Right forelimb (tissue), 1 donor: ENCODE data around the gene MIGA1.
"Not testable (repeated sequence)": the region's sequence is repeated elsewhere in the genome, so short reads cannot be mapped to it uniquely, and the experiment has no call there.

Source experiments
- DNase-seq: peaks from one replicate; pipeline ENCODE4 v3.0.0-alpha.2; 2018

The MIGA1 gene

DNA sequence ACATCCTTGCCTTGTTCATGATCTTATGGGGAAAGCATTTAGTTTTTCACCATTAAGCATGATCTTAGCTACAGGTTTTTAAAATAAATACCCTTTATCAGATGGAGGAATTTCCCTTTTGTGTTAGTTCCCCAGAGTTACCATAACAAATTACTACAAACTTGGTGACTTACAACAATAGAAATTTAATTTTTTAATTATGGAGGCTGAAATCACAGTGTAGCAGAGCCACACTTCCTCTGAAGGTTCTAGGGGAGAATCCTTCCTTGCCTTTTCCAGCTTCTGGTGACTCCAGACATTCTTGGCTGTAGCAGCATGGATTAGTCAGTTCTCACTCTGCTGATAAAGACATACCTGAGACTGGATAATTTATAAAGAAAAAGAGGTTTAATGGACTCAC lies 18.5 kb downstream of the MIGA1 start:
- DNase-seq: no peak

DNA sequence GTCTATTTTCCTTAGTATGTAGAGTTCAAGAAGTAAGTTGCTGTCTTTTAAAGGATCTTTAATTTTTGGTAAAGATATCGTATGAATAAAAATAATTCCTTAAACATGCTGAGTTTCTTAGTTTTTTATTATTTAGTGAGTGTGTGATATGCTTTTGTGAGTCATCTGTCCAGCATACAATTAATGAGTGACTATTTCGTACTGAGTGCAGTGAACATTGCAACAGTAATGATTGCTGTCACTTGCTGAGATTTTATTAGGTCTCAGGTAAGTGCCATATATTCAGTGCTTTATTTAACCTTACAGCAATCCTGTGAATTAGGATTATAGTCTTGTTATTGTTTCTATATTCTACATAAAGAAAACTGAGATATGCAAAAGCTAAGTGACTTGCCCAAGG lies 22.6 kb downstream of the MIGA1 start:
- no peak for DNase-seq

DNA sequence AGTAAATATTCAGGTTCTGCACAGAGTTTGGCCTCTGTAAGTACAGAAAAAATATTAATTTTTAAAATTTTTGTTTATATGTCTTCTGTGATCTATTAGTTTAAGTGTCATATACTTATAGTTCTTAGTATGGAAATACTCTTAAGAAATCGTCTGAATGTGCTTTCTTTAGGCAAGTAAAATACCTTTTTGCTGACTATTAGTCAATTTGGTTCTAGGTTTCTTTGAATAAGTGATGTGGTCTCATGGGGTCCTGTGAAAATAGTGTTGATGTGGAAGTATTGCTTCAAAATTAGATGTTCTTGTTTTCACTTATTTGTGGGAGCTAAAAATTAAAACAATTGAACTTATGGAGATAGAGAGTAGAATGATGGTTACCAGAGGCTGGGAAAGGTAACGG lies 23.9 kb downstream of the MIGA1 start:
- DNase-seq: no peak

DNA sequence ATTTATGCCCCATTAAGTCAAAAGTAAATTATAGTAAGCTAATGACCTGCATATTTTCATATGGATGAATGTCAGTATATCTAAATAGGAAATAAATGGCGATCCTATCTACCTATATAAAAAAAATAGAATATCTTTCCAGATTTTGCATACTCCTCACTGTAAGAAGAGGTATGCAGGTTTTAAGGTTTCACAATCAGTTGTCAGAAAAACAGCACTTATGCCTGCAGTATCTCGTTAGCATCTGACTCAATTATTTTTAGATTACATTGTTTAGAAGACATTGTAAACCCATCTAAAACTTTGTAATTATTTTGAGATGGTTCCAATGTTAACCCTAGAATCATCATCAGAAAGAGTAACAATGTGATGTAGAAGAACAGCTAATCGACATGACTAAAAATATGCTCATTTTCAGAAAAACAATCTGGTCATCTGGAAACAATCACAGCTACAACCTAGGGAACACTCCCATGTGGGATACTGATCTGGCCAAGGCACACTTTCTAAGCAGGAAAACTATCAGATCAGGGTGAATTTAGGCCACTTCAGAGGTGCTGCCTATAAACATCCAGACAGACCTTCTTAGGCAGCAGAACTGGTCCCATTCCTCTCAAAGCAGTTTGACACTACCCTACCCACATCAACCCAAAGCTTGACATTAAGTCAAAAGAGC lies 30.5 kb downstream of the MIGA1 start:
- not testable (repeated sequence) for DNase-seq

DNA sequence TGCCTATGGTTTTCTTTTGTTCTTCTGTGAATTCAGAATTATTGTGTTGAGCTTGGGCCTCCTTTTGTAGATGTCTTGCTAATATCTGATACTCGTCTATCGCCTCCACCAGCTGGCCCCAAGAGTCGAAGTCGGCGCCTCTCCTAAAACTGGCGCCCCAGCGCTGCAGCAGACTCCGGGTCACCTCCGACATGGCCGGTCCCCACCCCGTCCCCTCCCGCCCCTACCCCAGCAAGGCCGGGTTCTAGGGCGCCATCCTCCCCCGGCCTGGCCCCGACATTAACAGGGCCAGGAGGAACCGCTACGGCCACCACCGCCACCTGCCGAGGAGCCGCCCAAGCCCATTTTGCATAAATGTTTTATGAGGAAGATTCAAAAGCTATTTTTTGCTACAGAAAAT lies 32.1 kb downstream of the MIGA1 start:
- DNase-seq: not testable (repeated sequence)

DNA sequence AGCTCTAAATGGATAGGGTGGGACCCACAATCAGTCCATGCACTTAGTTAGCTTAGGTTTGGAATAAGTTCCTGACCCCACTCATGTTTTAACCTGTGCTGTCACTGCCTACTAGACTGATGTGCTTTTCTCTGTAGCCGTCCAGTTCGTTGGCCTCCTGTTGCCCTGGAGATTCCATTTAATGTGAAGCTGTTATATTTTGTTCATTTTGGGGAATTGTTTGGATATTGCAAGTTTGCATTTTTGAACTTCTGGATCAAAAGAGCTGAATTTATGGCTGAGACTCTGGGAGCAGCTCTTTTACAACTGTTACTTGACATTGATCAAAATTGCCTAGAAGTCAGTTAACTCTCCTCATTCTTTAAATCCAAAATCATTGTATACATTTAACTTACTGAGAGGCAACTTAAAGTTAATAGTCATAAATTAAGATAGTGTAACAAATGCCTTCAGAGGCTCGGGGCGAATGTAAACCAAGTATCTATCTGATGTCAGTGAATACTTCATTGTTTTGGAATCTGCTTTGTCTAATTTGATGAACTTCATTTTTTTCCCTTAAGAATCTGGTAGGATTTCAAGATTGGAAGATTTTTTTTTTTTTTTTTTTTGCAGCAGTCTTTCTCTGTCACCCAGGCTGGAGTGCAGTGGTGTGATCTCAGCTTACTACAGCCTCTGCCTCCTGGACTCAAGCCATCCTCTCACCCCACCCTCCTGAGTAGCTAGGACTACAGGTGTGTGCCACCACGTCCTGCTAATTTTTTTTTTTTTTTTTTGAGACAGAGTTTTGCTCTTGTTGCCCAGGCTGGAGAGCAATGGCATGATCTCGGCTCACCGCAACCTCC lies 38.1 kb downstream of the MIGA1 start:
- DNase-seq: no peak

DNA sequence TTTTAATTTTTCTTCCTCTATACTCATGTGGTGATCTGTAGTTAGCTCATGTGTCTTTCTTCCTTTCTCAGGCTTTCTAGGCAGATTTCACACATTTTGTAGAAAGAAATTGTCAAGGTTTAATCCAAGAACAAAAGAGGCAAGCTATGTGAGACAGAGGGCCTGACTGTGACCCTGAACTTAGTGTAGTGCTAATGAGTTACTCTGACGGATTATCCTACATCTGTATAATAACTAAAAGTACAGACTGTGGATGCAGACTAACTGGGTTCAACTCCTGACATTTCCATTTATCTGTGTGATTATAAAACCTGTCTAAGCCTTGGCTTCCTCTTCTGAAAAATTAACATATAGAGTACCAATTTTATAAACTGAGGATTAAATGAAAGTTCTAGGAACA lies 40.7 kb downstream of the MIGA1 start:
- DNase-seq: no peak

DNA sequence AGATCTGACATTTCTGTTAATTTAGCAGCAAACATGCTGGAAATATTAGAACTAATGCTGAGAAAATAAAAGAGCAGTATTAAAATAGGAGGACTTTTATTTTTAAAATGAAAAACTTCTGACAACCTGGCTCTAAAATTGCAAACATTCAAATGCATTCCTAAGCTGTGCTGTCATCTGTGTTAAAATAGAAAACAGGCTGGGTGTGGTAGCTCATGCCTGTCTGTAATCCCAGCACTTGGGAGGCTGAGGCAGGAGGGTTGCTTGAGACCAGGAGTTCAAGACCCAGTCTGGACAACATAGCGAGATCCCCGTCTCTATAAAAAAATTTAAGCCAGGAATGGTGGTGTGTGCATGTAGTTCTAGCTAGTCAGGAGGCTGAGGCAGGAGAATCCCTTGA lies 44.6 kb downstream of the MIGA1 start:
- DNase-seq: no peak

DNA sequence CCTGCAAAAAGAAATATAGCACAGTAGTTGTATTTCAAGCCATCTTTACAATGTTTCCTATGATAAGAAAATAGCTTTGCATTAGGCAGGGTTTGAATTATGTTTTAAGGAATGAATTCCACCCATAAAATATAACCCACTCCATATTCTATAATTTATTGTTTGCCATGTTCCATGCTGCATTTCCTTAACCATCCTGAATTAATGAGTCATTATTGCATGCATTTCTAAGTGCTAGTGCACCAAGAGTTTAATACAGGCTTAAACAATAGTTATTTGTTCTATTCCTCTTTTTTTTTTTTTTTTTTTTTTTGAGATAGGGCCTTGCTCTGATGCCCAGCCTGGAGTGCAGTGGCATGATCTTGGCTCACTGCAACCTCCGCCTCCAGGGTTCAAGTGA lies 45.2 kb downstream of the MIGA1 start:
- no peak for DNase-seq

DNA sequence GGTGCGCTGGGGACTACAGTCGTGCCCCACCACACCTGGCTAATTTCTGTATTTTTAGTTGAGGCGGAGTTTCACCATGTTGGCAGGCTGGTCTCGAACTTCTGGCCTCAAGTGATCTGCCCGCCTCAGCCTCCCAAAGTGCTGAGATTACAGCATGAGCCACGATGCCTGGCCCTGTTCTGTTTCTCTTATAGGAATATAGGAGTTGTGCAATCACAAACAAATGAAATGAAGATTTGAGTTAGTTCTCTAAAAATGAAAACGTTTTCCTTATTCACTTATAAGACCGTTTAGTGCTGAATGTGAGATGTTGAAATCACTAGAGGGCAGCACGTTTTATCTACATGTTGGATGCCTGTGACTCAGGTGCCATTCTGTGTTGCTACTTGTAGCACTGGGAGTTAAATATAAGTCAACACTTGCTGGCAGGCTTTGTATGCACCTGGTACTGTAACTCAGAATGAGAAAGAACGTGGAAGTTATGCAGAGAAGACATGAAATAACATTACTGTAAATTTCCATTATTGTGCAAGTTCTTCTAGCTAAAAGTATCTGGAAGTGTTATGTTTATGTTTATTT lies 45.8 kb downstream of the MIGA1 start:
- DNase-seq: no peak

DNA sequence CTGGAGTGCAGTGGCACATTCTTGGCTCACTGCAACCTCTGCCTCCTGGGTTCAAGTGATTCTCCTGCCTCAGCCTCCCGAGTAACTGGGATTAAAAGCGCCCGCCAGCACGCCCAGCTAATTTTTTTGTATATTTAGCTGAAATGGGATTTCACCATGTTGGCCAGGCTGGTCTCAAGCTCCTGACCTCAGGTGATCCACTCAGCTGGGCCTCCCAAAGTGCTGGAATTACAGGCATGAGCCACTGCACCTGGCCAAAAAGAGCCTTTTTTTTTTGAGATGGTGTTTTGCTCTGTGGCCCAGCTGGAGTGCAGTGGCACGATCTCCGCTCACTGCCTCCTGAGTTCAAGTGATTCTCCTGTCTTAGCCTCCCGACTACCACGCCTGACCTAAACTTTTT lies 47.4 kb downstream of the MIGA1 start:
- DNase-seq: not testable (repeated sequence)

DNA sequence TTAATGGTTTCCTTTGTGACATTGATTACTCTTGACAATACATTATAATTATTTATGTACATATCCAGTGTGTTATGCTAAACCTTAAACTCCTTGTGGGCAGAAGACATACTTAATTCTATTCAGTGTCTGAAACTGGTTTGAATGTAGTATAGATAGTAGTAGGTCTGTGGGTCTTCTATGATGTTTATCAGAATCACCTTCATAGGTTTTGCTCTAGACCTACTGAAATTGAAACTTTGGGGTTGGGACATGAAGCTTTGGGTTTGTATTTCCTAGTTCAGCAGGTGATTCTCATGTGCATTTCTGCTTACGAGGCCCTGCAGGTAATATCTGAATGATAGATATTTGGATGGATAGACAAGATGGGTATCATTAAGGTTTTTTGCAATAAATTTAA lies 48.6 kb downstream of the MIGA1 start:
- DNase-seq: no peak

DNA sequence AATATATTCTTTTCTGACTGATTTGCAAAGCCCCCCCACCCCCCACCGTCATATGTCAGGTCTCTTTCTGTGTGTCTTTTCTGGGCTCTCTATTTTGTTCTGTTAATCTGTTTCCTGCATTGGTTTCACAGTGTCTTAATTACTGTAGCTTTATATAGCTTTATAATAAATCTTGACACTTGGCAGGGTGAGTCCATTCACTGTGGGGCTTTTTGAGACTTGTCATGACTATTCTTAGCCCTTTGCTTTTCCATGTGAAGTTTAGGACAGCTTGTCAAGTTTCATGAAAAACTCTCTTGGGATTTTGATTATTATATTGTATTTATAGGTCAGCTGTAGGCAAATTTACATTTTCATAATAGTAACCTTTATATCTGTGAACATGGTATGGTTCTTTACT lies 50.4 kb downstream of the MIGA1 start:
- DNase-seq: no peak

DNA sequence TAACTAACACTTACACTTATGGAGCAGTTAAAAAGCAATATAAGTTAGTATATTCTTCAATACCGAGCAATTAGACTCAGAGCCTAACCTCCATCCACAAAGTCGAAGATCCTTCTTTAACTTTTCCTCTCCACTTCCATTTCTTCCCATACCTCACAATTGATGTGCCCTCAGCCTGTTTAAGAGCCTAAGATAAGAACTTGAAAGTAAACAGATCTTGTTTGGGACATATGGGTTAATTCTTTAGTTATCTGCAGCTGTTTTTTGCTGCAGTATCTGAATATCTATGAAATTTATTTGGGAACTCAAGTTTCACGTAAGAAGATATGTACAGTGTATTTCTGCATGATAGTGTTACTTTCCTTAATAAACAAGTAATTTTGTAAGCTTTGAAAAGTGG lies 51.5 kb downstream of the MIGA1 start:
- DNase-seq: no peak

DNA sequence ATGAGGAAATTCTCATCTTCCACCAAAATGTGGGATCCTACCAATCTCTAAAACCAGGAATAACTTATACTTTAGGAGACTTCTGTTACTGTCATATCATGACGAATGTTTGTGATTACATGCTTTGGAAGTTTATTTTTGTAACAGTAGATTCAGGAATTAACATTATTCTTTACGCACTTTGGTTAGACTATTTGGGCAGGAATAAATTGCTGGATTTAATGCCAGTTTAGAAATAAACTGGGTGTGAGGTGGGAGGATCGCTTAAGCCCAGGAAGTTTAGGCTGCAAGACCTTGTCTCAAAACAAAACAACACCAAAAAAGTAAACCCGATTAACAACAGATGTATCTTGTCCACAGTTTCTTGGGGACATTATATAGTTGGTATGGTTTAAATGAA lies 52.1 kb downstream of the MIGA1 start:
- DNase-seq: no peak

DNA sequence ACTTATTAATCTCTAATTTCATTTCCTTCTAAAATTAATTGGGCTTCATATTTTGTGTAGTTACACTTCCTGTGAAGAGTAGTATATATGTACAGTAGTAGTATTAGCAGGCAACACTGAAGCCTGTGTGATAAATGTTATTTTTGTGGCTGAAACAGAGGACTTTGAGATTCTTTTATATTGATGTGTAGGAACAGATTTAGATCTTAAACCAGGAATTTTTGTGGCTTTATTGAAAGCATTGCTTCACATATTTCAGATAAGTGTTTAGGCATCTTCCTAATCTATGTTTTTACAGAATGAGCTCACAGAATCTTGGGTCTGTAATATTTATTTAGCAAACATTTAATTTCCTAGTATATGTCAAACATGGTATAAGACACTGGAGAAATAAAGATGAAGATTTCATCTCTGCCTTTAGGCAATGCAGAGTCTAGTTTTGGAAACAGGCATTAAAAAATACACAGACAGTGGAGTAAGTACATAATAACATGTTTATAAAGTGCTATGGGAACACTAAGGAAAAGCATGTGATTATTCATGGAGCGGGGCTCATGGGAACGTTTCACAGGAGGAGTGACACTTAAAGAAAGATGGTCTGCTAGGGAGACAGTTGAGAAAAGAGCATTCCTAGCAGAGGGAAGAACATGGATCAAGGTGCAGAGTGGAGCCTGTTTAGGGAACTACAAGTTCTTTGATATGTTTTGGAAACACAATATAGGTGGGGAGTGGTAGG lies 52.7 kb downstream of the MIGA1 start:
- no peak for DNase-seq

DNA sequence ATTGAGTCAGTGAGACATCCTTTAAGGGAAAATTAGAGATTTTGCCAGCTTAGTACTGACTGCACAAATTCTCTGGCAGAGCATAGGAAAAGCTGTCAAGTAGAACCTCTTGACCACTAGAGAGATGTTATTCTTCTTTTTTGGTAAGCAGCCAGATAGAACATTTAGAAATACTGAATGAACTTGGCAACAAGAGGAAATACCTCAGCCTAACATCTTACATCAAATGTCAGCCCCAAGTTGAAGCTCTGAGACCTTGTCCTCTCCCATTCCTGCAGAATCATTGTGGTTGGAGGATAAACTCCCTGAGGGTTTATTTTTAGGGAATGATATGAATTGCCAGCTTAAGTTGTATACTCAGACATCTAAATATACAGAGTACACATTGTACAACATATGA lies 53.5 kb downstream of the MIGA1 start:
- DNase-seq: no peak

DNA sequence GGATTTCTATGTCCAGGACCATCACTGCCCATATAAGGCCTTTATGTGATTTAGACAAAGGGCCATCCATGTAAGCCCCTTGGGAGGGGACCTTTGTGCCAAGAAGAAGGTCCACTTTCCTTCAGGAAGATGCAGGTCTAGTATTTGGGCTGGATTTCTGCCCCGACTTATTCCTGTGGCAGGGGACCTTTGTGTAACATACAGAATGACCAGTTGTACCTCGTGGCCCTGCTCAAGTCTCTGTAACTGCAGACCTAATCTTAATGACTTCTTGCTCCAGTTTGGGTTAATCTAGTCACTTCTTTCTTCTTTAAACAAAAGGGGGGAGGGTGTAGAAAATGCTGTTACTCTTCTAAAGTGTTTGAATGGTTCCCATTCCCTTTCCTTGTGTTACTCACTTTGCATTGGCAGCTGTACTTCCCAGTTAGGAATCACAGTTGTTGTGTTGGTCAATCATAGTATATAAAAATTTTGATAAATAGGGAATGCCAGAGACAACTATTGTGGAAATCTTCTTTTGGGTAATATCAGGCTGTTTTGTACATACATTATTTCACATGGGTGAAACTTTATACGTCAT lies 54.2 kb downstream of the MIGA1 start:
- DNase-seq: no peak

DNA sequence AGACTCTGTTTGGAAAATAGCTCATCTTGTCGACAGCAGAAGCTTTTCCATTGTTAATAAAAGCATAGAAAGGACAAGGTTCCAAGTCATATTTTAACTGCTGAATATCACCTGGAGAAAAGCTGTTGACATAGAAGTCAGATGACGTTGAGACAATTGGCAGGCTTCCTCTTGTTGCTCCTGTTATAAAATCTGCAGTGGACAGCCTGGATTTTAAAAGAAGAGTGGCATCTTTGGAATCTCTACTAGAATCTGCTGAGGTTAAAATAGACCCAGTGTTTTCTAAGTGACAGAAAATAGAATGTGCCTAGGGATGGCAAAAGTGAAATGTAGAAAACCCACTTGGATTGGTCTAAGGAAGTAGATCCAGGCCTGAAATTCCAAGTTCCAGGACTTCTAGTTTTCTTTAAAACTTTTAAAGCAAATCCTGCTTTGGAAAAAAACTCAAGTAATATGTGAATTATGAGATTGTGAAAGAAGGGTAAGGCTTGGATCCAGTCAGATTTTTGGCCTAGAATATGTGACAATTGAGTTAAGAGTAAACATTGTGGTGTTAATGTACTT lies 55.4 kb downstream of the MIGA1 start:
- DNase-seq: no peak

DNA sequence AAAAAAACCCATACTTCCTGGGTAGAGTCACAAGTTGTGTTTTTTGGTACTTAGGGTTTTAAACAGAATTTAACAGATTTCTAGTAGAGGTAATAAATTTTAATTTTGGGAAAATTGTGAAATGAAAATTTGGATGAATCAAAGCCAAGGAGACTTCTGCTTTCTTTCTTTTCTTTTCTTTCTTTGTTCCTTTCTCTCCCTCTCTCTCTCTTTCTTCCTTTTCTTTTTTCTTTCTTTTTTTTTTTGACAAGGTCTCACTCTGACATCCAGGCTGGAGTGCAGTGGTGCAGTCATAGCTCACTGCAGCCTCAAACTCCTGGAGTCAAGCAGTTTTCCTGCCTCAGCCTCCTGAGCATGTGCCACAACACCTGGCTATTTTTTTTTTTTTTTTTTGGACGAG lies 62.1 kb downstream of the MIGA1 start:
- no peak for DNase-seq

DNA sequence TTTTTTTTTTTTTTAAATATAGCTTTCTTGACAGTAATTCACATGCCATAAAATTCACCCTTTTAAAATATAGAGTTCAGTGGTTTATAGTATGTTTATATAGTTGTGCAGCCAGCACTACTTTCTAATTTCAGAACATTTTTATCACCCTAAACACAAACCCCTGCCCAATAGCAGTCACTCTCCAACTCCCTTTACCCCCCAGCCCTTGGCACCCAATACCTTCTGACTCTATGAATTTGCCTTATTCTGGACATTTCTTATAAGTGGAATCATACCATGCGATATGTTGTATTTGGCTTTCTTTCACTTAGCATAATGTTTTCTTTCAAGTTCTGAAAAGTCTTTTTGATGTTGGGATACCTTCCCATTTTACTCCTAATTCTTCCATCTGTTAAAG lies 66.5 kb downstream of the MIGA1 start:
- no peak for DNase-seq

DNA sequence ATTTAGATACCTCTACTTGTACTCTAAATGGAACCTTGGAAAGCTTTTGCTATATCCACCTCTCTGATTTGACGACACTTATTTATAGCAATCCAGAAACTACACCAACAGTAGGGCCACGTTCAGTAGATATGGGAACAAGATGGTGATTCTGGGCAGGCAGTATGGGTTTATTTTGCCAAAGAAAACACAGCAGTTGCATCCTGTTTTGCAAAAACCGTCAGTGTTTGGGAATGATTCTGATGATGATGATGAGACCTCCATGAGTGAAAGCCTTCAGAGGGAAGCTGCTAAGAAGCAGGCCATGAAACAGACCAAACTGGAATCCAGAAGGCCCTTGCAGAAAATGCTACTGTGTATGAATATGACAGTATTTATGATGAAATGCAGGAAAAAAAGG lies 67.5 kb downstream of the MIGA1 start:
- no peak for DNase-seq

DNA sequence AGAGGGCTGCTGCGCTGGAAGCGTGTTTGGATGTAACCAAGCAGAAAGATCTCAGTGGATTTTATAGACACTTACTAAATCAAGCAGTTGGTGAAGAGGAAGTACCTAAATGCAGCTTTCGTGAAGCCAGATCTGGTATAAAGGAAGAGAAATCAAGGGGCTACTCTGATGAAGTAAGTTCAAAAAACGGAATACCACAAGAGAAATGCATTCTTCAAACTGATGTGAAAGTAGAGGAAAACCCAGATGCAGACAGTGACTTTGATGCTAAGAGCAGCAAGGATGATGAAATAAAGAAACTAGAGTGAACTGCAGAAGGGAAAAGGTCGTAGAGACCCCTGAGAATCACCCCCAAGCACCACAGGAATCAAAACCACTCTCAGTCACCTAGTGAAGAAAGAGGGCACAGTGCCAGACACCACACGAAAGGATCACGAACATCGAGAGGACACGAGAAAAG lies 68.2 kb downstream of the MIGA1 start:
- DNase-seq: no peak
